NCI-H2029 treated with DMSO at 0.1 percent for 48 hours (cell line): Measurements from ENCODE around the gene OR11H12.
"Not testable (repeated sequence)": the region's sequence is repeated elsewhere in the genome, so short reads cannot be mapped to it uniquely, and the experiment has no call there.

ENCODE experiments used
- DNase-seq: peaks from one replicate; lab custom pipeline; 2025; lab: John Stamatoyannopoulos, UW

OR11H12 gene

GRCh38 chr14:18600817-18601216 is at the start of gene OR11H12:
Gene OR11H12 (plus strand): TSS chr14:18601117. CDS start chr14:18601117, 0 bp downstream.
- not testable (repeated sequence) for DNase-seq

- not testable (repeated sequence) for DNase-seq
These were observed 18.0 kb upstream of the OR11H12 start for GRCh38 chr14:18582908-18583307.

- not testable (repeated sequence) for DNase-seq
These were observed 25.8 kb downstream of the OR11H12 start for GRCh38 chr14:18626610-18627213.

- DNase-seq = not testable (repeated sequence)
These were observed 35.1 kb downstream of the OR11H12 start for GRCh38 chr14:18636066-18636465.

- not testable (repeated sequence) for DNase-seq
These were observed 37.1 kb downstream of the OR11H12 start for GRCh38 chr14:18638032-18638431.

GRCh38 chr14:18638785-18639184 is 37.9 kb downstream of the OR11H12 start:
- DNase-seq = not testable (repeated sequence)

- DNase-seq = not testable (repeated sequence)
These were observed 45.3 kb downstream of the OR11H12 start for GRCh38 chr14:18646075-18646730.
